Measurements from ENCODE around the gene WDPCP. TPM values are rescaled to one million over a fixed set of nuclear protein-coding genes. Genes with fewer than 3 reads are reported as not detected.

The WDPCP gene
- total and polyA plus RNA-seq, 2 of the 13 experiments (the other 11 are each of a cell fraction or from before 2014, with no cell fraction given): 2.9 to 5.2 TPM

GRCh38 chr2:63424329-63425078 lies 163.8 kb downstream of the WDPCP start (continued):
- TF ChIP-seq E2F5 (CRISPR knock-in tag; conservative IDR thresholded peaks at IDR 0.05) (no peak), MTF1 (CRISPR knock-in tag; IDR thresholded peaks at IDR 0.05) (no peak), RAD21 (CRISPR knock-in tag; IDR thresholded peaks at IDR 0.05) (peak; percentile 55), ZNF275 (CRISPR knock-in tag; IDR thresholded peaks at IDR 0.05; ENCODE audit: borderline replicate concordance) (no peak), CEBPZ (IDR thresholded peaks at IDR 0.05; ENCODE audit: low read length) (no peak), NCOR1 (IDR thresholded peaks at IDR 0.05; ENCODE audit: borderline replicate concordance, low read length) (no peak), ZNF749 (CRISPR knock-in tag; IDR thresholded peaks at IDR 0.05; ENCODE audit: borderline replicate concordance) (no peak), PPARG (CRISPR knock-in tag; conservative IDR thresholded peaks at IDR 0.05) (0 out of 2 replicates have a peak, but pooled peaks have one; percentile 21), HMGA1 (CRISPR knock-in tag; conservative IDR thresholded peaks at IDR 0.05) (no peak), ZNF644 (CRISPR knock-in tag; IDR thresholded peaks at IDR 0.05; ENCODE audit: low read depth) (no peak), TIGD3 (CRISPR knock-in tag; IDR thresholded peaks at IDR 0.05; ENCODE audit: borderline replicate concordance) (no peak), MIER3 (CRISPR knock-in tag; IDR thresholded peaks at IDR 0.05; ENCODE audit: borderline replicate concordance) (no peak), ZKSCAN8 (CRISPR knock-in tag; IDR thresholded peaks at IDR 0.05; ENCODE audit: borderline replicate concordance) (no peak), EP300 (IDR thresholded peaks at IDR 0.05; ENCODE audit: low read depth in 2 of 2, low read length in 2 of 2) (no peak), EP300 (CRISPR knock-in tag; IDR thresholded peaks at IDR 0.05; ENCODE audit: borderline replicate concordance) (no peak), ZBTB10 (CRISPR knock-in tag; IDR thresholded peaks at IDR 0.05; ENCODE audit: borderline replicate concordance) (no peak), NONO (IDR thresholded peaks at IDR 0.05) (no peak), NONO (CRISPR knock-in tag; conservative IDR thresholded peaks at IDR 0.05) (no peak), ZNF263 (CRISPR knock-in tag; IDR thresholded peaks at IDR 0.05) (no peak)

Data from HepG2 (cell line).